H9 (cell line): Measurements from ENCODE around the gene MRPS18B. TPM values are rescaled to one million over a fixed set of nuclear protein-coding genes. Genes with fewer than 3 reads are reported as not detected.

Experiments
- DNase-seq: peaks from one replicate; pipeline ENCODE4 v3.0.0-alpha.2; 2017
- H2AFZ ChIP-seq: one replicate; pipeline ENCODE4 v1.6.1; 2013; ENCODE audit warnings: mild to moderate bottlenecking, low read length, control low read depth, moderate library complexity
- H2AK5ac ChIP-seq: 2 replicates; pipeline ENCODE4 v1.6.1; 2013; ENCODE audit warnings: low read length, control low read depth, mixed read lengths; ENCODE audit not compliant: insufficient read length
- H2BK120ac ChIP-seq: one replicate; pipeline ENCODE4 v1.6.1; 2013; ENCODE audit warnings: low read depth, mild to moderate bottlenecking, low read length, control low read depth, inconsistent platforms; ENCODE audit not compliant: poor library complexity, severe bottlenecking
- H2BK12ac ChIP-seq: 2 replicates; pipeline ENCODE4 v1.6.1; 2013; ENCODE audit warnings: low read length, control low read depth, mixed read lengths, low read depth; ENCODE audit not compliant: insufficient read length
- H2BK15ac ChIP-seq: 2 replicates; pipeline ENCODE4 v1.6.1; 2013; ENCODE audit warnings: low read depth, low read length, control low read depth
- H2BK20ac ChIP-seq: one replicate; pipeline ENCODE4 v1.6.1; 2013; ENCODE audit warnings: low read depth, mild to moderate bottlenecking, low read length, control low read depth, inconsistent platforms; ENCODE audit not compliant: poor library complexity, severe bottlenecking
- H2BK5ac ChIP-seq: 2 replicates; pipeline ENCODE4 v1.6.1; 2013; ENCODE audit warnings: low read length, control low read depth, mixed read lengths; ENCODE audit not compliant: insufficient read length
- H3K14ac ChIP-seq: 2 replicates; pipeline ENCODE4 v1.6.1; 2013; ENCODE audit warnings: low read length, control low read depth; ENCODE audit not compliant: insufficient read depth
- H3K18ac ChIP-seq: 2 replicates; pipeline ENCODE4 v1.6.1; 2013; ENCODE audit warnings: low read depth, mild to moderate bottlenecking, mixed read lengths, low read length, control low read depth; ENCODE audit not compliant: insufficient read length
- H3K23ac ChIP-seq: 2 replicates; pipeline ENCODE4 v1.6.1; 2013; ENCODE audit warnings: low read length, control low read depth, mixed read lengths, low read depth; ENCODE audit not compliant: insufficient read length
- H3K23me2 ChIP-seq: 2 replicates; pipeline ENCODE4 v1.6.1; 2013; ENCODE audit warnings: low read depth, mild to moderate bottlenecking, mixed read lengths, low read length, control low read depth; ENCODE audit not compliant: insufficient read length, poor library complexity, severe bottlenecking
- H3K27ac ChIP-seq: 2 replicates; pipeline ENCODE4 v1.5.1; 2013; ENCODE audit warnings: low read length, control low read depth, mixed read lengths, low read depth; ENCODE audit not compliant: insufficient read length
- H3K27me3 ChIP-seq: 2 replicates; pipeline ENCODE4 v1.6.1; 2013; ENCODE audit warnings: low read length, control low read depth, inconsistent platforms; ENCODE audit not compliant: insufficient read depth
- H3K4ac ChIP-seq: 2 replicates; pipeline ENCODE4 v1.6.1; 2013; ENCODE audit warnings: low read depth, mild to moderate bottlenecking, control low read depth, inconsistent platforms, low read length, moderate library complexity
- H3K4me1 ChIP-seq: 2 replicates; pipeline ENCODE4 v1.6.1; 2013; ENCODE audit warnings: low read length, control low read depth, inconsistent platforms; ENCODE audit not compliant: insufficient read depth
- H3K4me2 ChIP-seq: 2 replicates; pipeline ENCODE4 v1.6.1; 2013; ENCODE audit warnings: low read length, control low read depth, mixed read lengths; ENCODE audit not compliant: insufficient read length, insufficient read depth
- H3K56ac ChIP-seq: 2 replicates; pipeline ENCODE4 v1.6.1; 2013; ENCODE audit warnings: low read depth, mild to moderate bottlenecking, mixed read lengths, low read length, control low read depth; ENCODE audit not compliant: insufficient read length
- H3K79me1 ChIP-seq: 2 replicates; pipeline ENCODE4 v1.6.1; 2013; ENCODE audit warnings: low read depth, mild to moderate bottlenecking, moderate library complexity, low read length, control low read depth, inconsistent platforms; ENCODE audit not compliant: insufficient read depth, poor library complexity, severe bottlenecking
- H3K79me2 ChIP-seq: 2 replicates; pipeline ENCODE4 v1.6.1; 2013; ENCODE audit warnings: low read length, control low read depth, inconsistent platforms; ENCODE audit not compliant: insufficient read depth
- H3K9ac ChIP-seq: 2 replicates; pipeline ENCODE4 v1.6.1; 2013; ENCODE audit warnings: low read length, control low read depth, mixed read lengths; ENCODE audit not compliant: insufficient read length; ENCODE audit errors: extremely low read depth
- H3K9me3 ChIP-seq: one replicate; pipeline ENCODE4 v1.6.1; 2013; ENCODE audit warnings: low read depth, low read length, inconsistent platforms; ENCODE audit not compliant: control insufficient read depth
- H3T11ph ChIP-seq: one replicate; pipeline ENCODE4 v1.6.1; 2013; ENCODE audit warnings: mild to moderate bottlenecking, low read length, control low read depth, inconsistent platforms
- H4K20me1 ChIP-seq: one replicate; pipeline ENCODE4 v1.6.1; 2013; ENCODE audit not compliant: control insufficient read depth, insufficient read length, insufficient read depth
- H4K5ac ChIP-seq: 2 replicates; pipeline ENCODE4 v1.6.1; 2013; ENCODE audit warnings: low read depth, mild to moderate bottlenecking, mixed read lengths, low read length, control low read depth; ENCODE audit not compliant: insufficient read length
- H4K8ac ChIP-seq: replicated peaks from 2 replicates; pipeline ENCODE4 v1.6.1; 2013; ENCODE audit warnings: low read length, control low read depth, mixed read lengths, low read depth; ENCODE audit not compliant: insufficient read length
- H4K91ac ChIP-seq: 2 replicates; pipeline ENCODE4 v1.6.1; 2013; ENCODE audit warnings: low read depth, mild to moderate bottlenecking, moderate library complexity, mixed read lengths, low read length, control low read depth; ENCODE audit not compliant: insufficient read length
- H3K27ac Mint-ChIP-seq, 3 experiments: 2 replicates in 2 of 3; 3 replicates in 1 of 3; pipeline ENCODE4 v1.8.0; 2020 to 2021; ENCODE audit warnings: mixed read lengths in 3 of 3, mild to moderate bottlenecking in 1 of 3, moderate library complexity in 1 of 3
- H3K27me3 Mint-ChIP-seq: 2 replicates; pipeline ENCODE4 v1.8.0; 2021; ENCODE audit warnings: low read depth, mild to moderate bottlenecking, moderate library complexity, mixed read lengths
- H3K36me3 Mint-ChIP-seq, 3 experiments: 2 replicates in 2 of 3; 3 replicates in 1 of 3; pipeline ENCODE4 v1.8.0; 2020 to 2021; ENCODE audit warnings: low read depth in 3 of 3, mixed read lengths in 3 of 3; ENCODE audit not compliant: insufficient read depth in 1 of 3
- H3K4me1 Mint-ChIP-seq, 2 experiments: 2 replicates each; pipeline ENCODE4 v1.8.0; 2020; ENCODE audit warnings: mixed read lengths in 2 of 2
- H3K4me3 Mint-ChIP-seq, 2 experiments: 2 replicates in 1 of 2; 3 replicates in 1 of 2; pipeline ENCODE4 v1.8.0; 2020 to 2021; ENCODE audit warnings: mild to moderate bottlenecking in 2 of 2, mixed read lengths in 2 of 2, moderate library complexity in 1 of 2
- H3K9me3 Mint-ChIP-seq, 2 experiments: 2 replicates in 1 of 2; 3 replicates in 1 of 2; pipeline ENCODE4 v1.8.0; 2020; ENCODE audit warnings: mild to moderate bottlenecking in 2 of 2, mixed read lengths in 2 of 2, moderate library complexity in 1 of 2
- WGBS: extraction: QIAGEN DNeasy Blood & Tissue Kit; methylation state at CpG from one replicate; pipeline ENCODE4 v1.1.7; 2013; ENCODE audit warnings: missing lambda C conversion rate, low lambda C conversion rate, mixed read lengths; ENCODE audit not compliant: insufficient read length; ENCODE audit errors: extremely low coverage; 5-methylcytosine and 5-hydroxymethylcytosine counted together
- total RNA-seq: library from RNA; stranded (reverse); gene quantifications from 2 replicates; pipeline ENCODE4 v1.2.1, GENCODE V29; 2021
- TF ChIP-seq, protein P1 (sequence below): fragments of 200-600 bp; sonication (generic); conservative IDR thresholded peaks from 3 replicates; pipeline ENCODE4 v1.8.0; 2021; ENCODE audit warnings: antibody characterized with exemption, mild to moderate bottlenecking

The MRPS18B gene
- total RNA-seq, 1 experiment from 2014 or later: 54.0 TPM

DNA sequence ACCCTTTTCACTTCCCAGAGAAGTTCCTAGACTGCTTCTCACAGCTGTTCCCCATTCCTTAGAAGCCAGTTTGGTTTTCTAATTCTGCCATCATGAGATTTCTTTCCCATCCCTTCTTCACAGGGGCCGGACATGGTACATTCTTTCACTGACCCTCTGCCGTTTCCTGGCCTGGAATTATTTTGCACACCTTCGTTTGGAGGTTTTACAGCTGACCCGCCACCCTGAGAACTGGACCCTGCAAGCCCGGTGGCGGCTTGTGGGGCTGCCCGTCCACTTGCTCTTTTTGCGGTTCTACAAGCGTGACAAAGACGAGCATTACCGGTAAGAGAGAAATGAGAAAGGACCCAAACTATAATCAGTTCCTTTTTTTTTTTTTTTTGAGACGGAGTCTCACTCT, 33.5 kb downstream of the MRPS18B start:
- no peak overlapping the region for H3K56ac ChIP-seq
- no peaks in the 10 kb centered on the region for H3K9me3 Mint-ChIP-seq
- no peak overlapping the region for H3K14ac ChIP-seq
- H2BK5ac ChIP-seq: no peak overlapping the region
- no CpG with 5 or more reads among the region's 12 CpGs for WGBS
- no peak for DNase-seq
- no peak overlapping the region for H2BK12ac ChIP-seq
- peaks cover 8 to 12% of the 10 kb centered on the region in 2 experiments for H3K4me1 Mint-ChIP-seq
- H3T11ph ChIP-seq: no peak overlapping the region
- peaks cover 8% of the 10 kb centered on the region for H3K23me2 ChIP-seq
- no peaks in the 10 kb centered on the region for H3K9me3 ChIP-seq
- no peak overlapping the region for H3K9ac ChIP-seq
- H2BK120ac ChIP-seq: no peak overlapping the region
- no peak overlapping the region for H4K91ac ChIP-seq
- H3K18ac ChIP-seq: no peak overlapping the region
- peak overlapping the region in 1 of 3 experiments; percentile 30; a peak in 1 of 7 replicates for H3K27ac Mint-ChIP-seq
- H4K20me1 ChIP-seq: no peaks in the 10 kb centered on the region
- H3K36me3 Mint-ChIP-seq: peaks cover 27 to 65% (median 50%) of the 10 kb centered on the region in 3 experiments
- no peak overlapping the region for H2BK15ac ChIP-seq
- peaks cover 2% of the 10 kb centered on the region for H3K79me1 ChIP-seq
- no peak overlapping the region for H2BK20ac ChIP-seq
- H3K27me3 Mint-ChIP-seq: no peaks in the 10 kb centered on the region
- H3K4me2 ChIP-seq: no peak overlapping the region
- H3K4me1 ChIP-seq: no peaks in the 10 kb centered on the region
- H2AFZ ChIP-seq: no peak overlapping the region
- no peak overlapping the region for H3K23ac ChIP-seq
- H4K8ac ChIP-seq: no peak overlapping the region
- H3K27ac ChIP-seq: no peak overlapping the region
- H3K4me3 Mint-ChIP-seq: no peak overlapping the region; a peak in 1 of 5 replicates
- TF ChIP-seq, protein P1, sequence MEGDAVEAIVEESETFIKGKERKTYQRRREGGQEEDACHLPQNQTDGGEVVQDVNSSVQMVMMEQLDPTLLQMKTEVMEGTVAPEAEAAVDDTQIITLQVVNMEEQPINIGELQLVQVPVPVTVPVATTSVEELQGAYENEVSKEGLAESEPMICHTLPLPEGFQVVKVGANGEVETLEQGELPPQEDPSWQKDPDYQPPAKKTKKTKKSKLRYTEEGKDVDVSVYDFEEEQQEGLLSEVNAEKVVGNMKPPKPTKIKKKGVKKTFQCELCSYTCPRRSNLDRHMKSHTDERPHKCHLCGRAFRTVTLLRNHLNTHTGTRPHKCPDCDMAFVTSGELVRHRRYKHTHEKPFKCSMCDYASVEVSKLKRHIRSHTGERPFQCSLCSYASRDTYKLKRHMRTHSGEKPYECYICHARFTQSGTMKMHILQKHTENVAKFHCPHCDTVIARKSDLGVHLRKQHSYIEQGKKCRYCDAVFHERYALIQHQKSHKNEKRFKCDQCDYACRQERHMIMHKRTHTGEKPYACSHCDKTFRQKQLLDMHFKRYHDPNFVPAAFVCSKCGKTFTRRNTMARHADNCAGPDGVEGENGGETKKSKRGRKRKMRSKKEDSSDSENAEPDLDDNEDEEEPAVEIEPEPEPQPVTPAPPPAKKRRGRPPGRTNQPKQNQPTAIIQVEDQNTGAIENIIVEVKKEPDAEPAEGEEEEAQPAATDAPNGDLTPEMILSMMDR: no peak
- H2AK5ac ChIP-seq: no peak overlapping the region
- H4K5ac ChIP-seq: no peak overlapping the region
- H3K4ac ChIP-seq: no peak overlapping the region
- H3K27me3 ChIP-seq: no peaks in the 10 kb centered on the region
- no peaks in the 10 kb centered on the region for H3K79me2 ChIP-seq
